Peyer's patch (tissue), 4 donors: ENCODE data around the gene MAT1A.

Experiments used
- CTCF ChIP-seq, 6 experiments: fragments of 450-650 bp in 4 of 6; fragments of 200-600 bp in 2 of 6; sonication (generic) in 1 of 6; IDR thresholded peaks; one replicate each; pipeline ENCODE4 v1.5.1; 2017 to 2019; ENCODE audit warnings: antibody characterized with exemption in 6 of 6, mild to moderate bottlenecking in 3 of 6, moderate library complexity in 1 of 6
- POLR2A ChIP-seq, 2 donors: fragments of 450-650 bp; IDR thresholded peaks; one replicate each; pipeline ENCODE4 v1.5.1; 2017; ENCODE audit warnings: antibody characterized with exemption in 2 of 2, mild to moderate bottlenecking in 2 of 2, moderate library complexity in 2 of 2

- no peak for TF ChIP-seq CTCF (IDR thresholded peaks at IDR 0.05)
- TF ChIP-seq POLR2A (IDR thresholded peaks at IDR 0.05) = no peak
These were observed 10.3 kb downstream of the MAT1A start for GRCh38 chr10:80279146-80279545.
